Astrocyte of the spinal cord (primary cell): ENCODE measurements around the gene EMC10.

Experiments
- DNase-seq: peaks from one replicate; pipeline ENCODE4 v3.0.0; 2011; ENCODE audit warnings: low read depth, low spot score
- H3K4me3 ChIP-seq: 2 replicates; pipeline ENCODE4 v1.5.1; 2011; ENCODE audit warnings: low read depth, mild to moderate bottlenecking, low read length, moderate library complexity
- CTCF ChIP-seq: IDR thresholded peaks from 2 replicates; pipeline ENCODE4 v1.5.1; 2012; ENCODE audit warnings: low read depth, mild to moderate bottlenecking, low read length, inconsistent platforms
- in situ Hi-C: cut with HindIII; loops from 2 replicates; pipeline ENCODE4 v1.10.0; 2017; ENCODE audit warnings: low sequenced_read_pairs

EMC10 gene

GRCh38 chr19:50461066-50461875, 15.0 kb upstream of the EMC10 start:
- in situ Hi-C loops, result no loop called here
- DNase-seq, result peak; percentile 62
- no peak overlapping the region for H3K4me3 ChIP-seq
- peak; percentile 89 for TF ChIP-seq CTCF

- no peak for TF ChIP-seq CTCF
- H3K4me3 ChIP-seq, result no peak overlapping the region
- DNase-seq, result no peak
- in situ Hi-C loops, result no loop called here
These were observed 13.3 kb upstream of the EMC10 start for GRCh38 chr19:50462970-50463369.

- TF ChIP-seq CTCF, result no peak
- H3K4me3 ChIP-seq, result no peak overlapping the region
- DNase-seq, result no peak
- in situ Hi-C loops, result no loop called here
These were observed 12.0 kb upstream of the EMC10 start for GRCh38 chr19:50464348-50464747.

GRCh38 chr19:50465000-50465399, 11.3 kb upstream of the EMC10 start:
- TF ChIP-seq CTCF, result no peak
- no peak overlapping the region for H3K4me3 ChIP-seq
- in situ Hi-C loops, result no loop called here
- no peak for DNase-seq

- DNase-seq, result no peak
- in situ Hi-C loops, result no loop called here
- peak; percentile 42 for TF ChIP-seq CTCF
- no peak overlapping the region for H3K4me3 ChIP-seq
These were observed 10.2 kb upstream of the EMC10 start for GRCh38 chr19:50465986-50466705.

- no peak for DNase-seq
- H3K4me3 ChIP-seq, result no peak overlapping the region
- in situ Hi-C loops, result no loop called here
- no peak for TF ChIP-seq CTCF
These were observed 9.6 kb upstream of the EMC10 start for GRCh38 chr19:50466706-50467039.
